GM19240 (cell line): ENCODE results near the gene DRG2.

ENCODE experiments used
- DNase-seq: peaks from one replicate; pipeline ENCODE4 v3.0.0; 2011; ENCODE audit warnings: low spot score; ENCODE audit not compliant: insufficient read length

DRG2 gene

GRCh38 chr17:18074566-18075272 lies 13.0 kb upstream of the DRG2 start:
- DNase-seq: no peak

- DNase-seq: no peak
These were observed 10.8 kb upstream of the DRG2 start for GRCh38 chr17:18076936-18077335.

DNA sequence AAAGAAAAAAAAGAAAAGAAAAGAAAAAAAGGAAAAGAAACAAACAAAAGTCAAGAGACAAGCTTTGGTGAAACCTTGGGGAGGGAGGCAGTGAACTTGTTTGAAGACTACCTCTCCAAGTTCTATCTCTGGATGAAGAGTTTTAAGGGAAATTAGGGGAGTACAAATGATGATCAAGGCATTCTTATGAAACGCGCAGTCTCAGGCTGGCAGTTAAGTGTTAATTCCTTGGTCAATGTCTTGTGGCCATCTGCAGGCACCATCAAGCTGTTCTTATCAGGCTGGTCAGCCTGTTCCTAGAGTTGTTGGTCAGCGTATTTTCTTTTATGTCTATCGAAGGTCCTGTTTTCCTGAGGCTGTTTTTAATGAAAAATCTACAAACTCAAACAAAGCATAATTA lies 8.2 kb upstream of the DRG2 start:
- no peak for DNase-seq

- no peak for DNase-seq
These were observed 3.5 kb upstream of the DRG2 start for GRCh38 chr17:18084256-18084655.

- no peak for DNase-seq
These were observed 1.9 kb downstream of the DRG2 start for GRCh38 chr17:18089613-18090012.

- no peak for DNase-seq
These were observed 6.1 kb downstream of the DRG2 start for GRCh38 chr17:18093616-18094408.

GRCh38 chr17:18094409-18094807 lies 6.7 kb downstream of the DRG2 start:
- no peak for DNase-seq

- no peak for DNase-seq
These were observed 11.8 kb downstream of the DRG2 start for GRCh38 chr17:18099516-18099915.

- no peak for DNase-seq
These were observed 12.9 kb downstream of the DRG2 start for GRCh38 chr17:18100616-18101015.

DNA sequence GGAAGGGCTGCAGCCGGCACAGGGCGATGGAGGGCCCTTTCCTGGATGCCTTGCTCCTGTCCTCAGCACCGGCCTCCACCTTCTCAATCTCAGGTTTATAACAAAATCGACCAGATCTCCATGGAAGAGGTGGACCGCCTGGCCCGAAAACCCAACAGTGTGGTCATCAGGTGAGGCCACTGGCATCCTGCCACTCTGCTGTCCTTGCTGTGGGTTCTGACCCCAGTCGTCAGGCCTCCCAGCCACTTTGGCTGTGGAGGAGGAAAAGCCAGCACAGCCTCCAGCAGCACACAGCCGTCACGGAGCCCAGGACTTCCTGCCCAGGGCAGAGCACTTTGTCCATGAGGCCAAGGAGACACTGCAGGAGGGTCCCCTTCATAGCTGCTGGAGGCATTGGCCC lies 14.1 kb downstream of the DRG2 start:
- DNase-seq: no peak

- no peak for DNase-seq
These were observed 14.9 kb downstream of the DRG2 start for GRCh38 chr17:18102640-18103039.

DNA sequence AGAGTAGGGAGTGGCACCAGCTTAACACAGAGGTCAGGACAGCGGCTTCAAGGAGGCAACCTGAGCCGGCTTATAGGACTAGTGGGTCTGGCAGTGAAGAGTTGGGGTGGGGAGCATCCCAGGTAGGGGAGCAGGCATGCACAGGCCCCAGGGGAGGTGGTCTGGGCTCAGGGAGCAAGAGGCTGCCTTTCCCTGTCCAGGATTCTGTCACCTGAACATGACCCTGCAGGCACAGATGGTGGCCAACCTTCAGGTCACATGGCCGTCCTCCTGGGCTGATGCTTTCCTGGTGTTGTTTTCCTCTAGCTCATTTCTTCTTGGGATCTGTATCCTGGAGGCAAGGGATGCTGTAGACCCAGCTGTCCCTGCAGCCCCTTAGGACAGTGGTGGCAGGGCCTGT lies 17.3 kb downstream of the DRG2 start:
- no peak for DNase-seq

DNA sequence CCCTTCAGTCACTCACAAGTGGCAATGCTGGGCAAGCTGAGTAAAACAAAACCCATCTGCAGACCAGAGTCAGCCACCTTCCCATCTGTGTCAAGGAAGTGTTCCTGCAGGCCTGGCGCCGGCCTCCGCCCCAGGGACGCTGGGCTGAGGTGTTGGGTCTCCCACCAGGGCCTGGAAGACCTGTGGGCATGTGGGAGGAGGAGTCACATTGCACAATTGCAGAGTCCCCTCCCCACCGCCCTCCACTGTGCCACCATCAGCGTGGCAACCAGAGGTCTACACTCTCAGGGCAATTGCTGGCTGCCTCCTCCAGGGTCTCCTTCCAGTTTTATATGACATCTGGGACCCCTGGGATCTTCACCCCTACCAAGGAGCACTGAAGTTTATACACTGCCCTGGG lies 17.8 kb downstream of the DRG2 start:
- DNase-seq: no peak

- no peak for DNase-seq
These were observed 18.5 kb downstream of the DRG2 start for GRCh38 chr17:18106211-18106610.

DNA sequence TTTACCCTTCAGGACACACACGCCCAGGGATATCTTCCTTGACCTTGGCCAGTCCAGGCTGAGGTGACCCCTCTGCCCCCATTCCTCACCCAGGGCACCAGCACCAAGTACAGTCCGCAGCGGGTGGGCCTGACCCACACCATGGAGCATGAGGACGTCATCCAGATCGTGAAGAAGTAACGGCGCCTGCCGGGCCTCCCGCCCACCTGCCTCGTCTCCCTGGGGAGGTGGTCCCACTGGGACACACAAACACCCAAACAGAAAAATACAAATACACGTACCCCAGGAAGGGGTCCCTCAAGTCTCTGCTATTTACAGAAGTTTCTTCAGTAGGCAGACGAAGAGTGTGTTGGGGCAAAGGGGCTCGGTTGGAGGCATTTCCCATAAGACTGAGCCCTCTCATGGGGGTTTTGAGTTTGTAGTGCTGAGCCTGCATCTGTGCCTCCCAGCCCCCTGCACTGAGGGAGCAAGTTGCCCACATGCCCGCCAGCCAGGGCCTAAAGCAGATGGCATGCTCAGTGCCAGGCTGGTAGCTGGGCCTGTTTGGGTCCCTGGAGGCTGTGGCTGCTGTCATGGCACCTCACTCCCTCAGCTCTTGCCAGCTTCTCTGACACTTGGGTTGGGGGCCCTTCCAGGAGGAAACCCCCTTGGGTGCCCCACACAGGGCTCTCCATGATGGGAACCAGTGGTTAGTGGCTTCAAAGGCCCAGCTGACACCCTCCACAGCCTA lies 19.5 kb downstream of the DRG2 start:
- DNase-seq: no peak

- DNase-seq: no peak
These were observed 20.2 kb downstream of the DRG2 start for GRCh38 chr17:18107971-18108370.

DNA sequence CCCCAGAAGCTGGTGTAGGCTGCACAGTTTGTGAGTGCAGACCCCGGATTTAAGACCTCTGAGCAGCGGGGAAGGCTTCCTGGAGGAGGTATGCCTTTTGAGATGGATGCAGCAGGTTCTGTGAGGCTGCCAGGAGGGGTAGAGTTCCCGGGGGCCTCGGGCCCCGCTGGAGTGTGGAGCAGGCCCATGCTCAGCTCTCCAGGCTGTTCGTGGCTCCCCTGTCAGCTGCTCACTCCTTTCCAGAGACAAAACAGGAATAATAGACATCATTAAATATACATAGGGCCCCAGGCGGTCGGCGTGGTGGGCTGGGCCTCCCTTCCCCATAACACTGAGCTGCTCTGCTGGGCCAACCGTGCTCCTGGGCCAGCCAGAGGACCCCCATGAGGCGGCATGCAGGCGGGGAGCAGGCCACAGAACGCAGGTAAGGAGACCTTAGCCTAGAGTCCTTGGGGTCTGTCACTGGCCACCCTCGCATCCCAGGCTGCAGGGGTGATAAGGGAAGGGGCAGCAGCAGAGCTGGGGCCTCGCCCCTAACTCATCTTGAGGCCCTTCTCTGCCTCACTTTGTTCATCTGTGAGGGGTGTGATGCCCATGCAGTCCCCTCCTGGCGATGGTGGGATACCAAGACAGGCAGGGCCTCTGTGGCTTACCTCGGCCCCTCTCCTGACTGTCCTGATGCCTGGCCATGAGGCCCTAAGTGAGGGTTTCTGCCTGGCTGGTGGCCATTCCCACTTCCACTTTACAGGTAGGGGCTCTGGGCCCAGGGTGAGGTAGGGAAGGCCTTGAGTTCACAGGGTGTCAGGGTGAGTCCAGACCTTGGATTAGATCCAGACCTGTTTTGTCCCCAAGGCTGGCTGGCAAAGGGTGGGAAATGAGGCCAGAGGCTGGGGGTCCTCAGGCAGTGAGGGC lies 20.9 kb downstream of the DRG2 start, which contains the start of gene MYO15A:
Gene MYO15A, plus strand, starts transcription at position 356 of the 912 bp plus-strand sequence. CDS start 10,045 bp downstream, outside the sequence.
- DNase-seq: no peak

GRCh38 chr17:18109935-18110485 lies 22.3 kb downstream of the DRG2 start:
- no peak for DNase-seq

DNA sequence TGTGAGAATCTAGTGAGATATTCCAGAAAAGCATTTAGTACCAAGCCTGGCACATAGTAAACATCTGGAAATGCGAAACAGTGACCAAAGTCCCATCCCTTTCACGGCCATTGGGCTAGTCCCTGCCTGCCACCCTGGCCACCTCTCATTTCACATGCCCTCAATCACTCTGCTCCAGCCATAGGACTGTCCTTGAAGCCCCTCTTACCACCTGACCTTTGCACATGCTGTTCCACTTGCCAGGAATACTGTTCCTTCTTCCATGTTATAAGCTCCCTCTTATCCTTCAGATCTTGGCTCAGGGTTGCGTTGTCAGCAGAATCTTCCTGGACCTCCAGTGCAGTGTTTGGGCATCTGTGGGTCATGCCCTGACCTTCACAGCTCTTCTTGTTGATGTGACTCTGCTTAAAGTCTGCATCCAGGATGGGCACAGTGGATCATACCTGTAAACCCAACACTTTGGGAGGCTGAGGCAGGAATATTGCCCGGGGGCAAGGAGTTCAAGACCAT lies 22.9 kb downstream of the DRG2 start:
- DNase-seq: no peak

DNA sequence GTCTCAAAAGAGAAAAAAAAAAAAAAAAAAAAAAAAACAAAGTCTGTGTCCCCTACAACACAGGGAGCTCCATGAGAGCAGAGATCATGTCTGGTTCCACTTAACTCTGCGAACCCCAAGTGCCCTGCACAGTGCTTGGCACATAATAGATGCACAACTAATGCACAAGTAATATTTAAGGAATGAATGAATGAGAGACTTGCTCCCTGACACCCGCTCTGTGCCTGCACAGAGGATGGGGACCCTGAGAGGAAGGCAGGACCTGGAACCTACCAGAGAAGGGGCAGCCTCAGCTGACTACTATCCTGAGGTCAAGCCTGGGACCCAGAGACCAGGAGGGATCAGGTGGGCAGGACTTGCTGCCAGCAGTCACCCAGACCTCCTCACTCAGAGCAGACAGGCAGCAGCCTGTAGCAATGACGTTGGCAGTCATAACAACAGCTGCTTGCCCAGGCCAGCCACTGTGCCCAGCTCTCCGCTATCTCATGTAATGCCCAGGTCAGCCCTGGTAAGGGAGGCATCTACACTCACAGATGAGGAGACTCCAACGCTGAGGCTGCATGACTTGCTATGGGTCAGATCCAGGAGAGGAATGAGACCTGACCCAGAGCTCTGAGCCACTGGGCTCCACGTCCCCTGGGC lies 23.7 kb downstream of the DRG2 start:
- DNase-seq: no peak
